ENCODE data around the gene CDH24. TPM values are rescaled to one million over a fixed set of nuclear protein-coding genes. Genes with fewer than 3 reads are reported as not detected.

CDH24 gene
- polyA plus RNA-seq, 3 donors, result 13.3 to 18.0 (median 14.0) TPM

GRCh38 chr14:23091294-23092225 lies 34.2 kb upstream of the CDH24 start:
- DNase-seq (ENCODE audit: low read depth in 3 of 3, low spot score in 2 of 3), result no peak

- no peak for DNase-seq (ENCODE audit: low read depth in 3 of 3, low spot score in 2 of 3)
Measured at GRCh38 chr14:23090254-23090636, 32.9 kb upstream of the CDH24 start.

GRCh38 chr14:23089498-23090253 lies 32.4 kb upstream of the CDH24 start:
- no peak for DNase-seq (ENCODE audit: low read depth in 3 of 3, low spot score in 2 of 3)

- no peak for DNase-seq (ENCODE audit: low read depth in 3 of 3, low spot score in 2 of 3)
Measured at GRCh38 chr14:23086565-23086964, 29.2 kb upstream of the CDH24 start.

- DNase-seq (ENCODE audit: low read depth in 3 of 3, low spot score in 2 of 3), result no peak
Measured at GRCh38 chr14:23085458-23085857, 28.1 kb upstream of the CDH24 start.

GRCh38 chr14:23080474-23080873 lies 23.2 kb upstream of the CDH24 start:
- DNase-seq (ENCODE audit: low read depth in 3 of 3, low spot score in 2 of 3), result no peak

GRCh38 chr14:23079716-23080115 lies 22.4 kb upstream of the CDH24 start:
- no peak for DNase-seq (ENCODE audit: low read depth in 3 of 3, low spot score in 2 of 3)

- DNase-seq (ENCODE audit: low read depth in 3 of 3, low spot score in 2 of 3), result no peak
Measured at GRCh38 chr14:23078692-23079116, 21.4 kb upstream of the CDH24 start.

GRCh38 chr14:23077962-23078361 lies 20.6 kb upstream of the CDH24 start:
- no peak for DNase-seq (ENCODE audit: low read depth in 3 of 3, low spot score in 2 of 3)

GRCh38 chr14:23076785-23077408 lies 19.6 kb upstream of the CDH24 start:
- no peak for DNase-seq (ENCODE audit: low read depth in 3 of 3, low spot score in 2 of 3)

- no peak for DNase-seq (ENCODE audit: low read depth in 3 of 3, low spot score in 2 of 3)
Measured at GRCh38 chr14:23074906-23075305, 17.6 kb upstream of the CDH24 start.

GRCh38 chr14:23071921-23072539 lies 14.7 kb upstream of the CDH24 start:
- DNase-seq (ENCODE audit: low read depth in 3 of 3, low spot score in 2 of 3), result no peak

- DNase-seq (ENCODE audit: low read depth in 3 of 3, low spot score in 2 of 3), result peak; percentile 65 to 81 (median 80)
Measured at GRCh38 chr14:23071244-23071920, 14.1 kb upstream of the CDH24 start.

GRCh38 chr14:23070262-23071129 lies 13.2 kb upstream of the CDH24 start:
- DNase-seq (ENCODE audit: low read depth in 3 of 3, low spot score in 2 of 3), result no peak

GRCh38 chr14:23069413-23069806 lies 12.1 kb upstream of the CDH24 start:
- DNase-seq (ENCODE audit: low read depth in 3 of 3, low spot score in 2 of 3), result no peak

- DNase-seq (ENCODE audit: low read depth in 3 of 3, low spot score in 2 of 3), result peak; percentile 84 to 89 (median 87)
Measured at GRCh38 chr14:23068789-23069412, 11.6 kb upstream of the CDH24 start.

GRCh38 chr14:23067847-23068788 lies 10.8 kb upstream of the CDH24 start:
- no peak for DNase-seq (ENCODE audit: low read depth in 3 of 3, low spot score in 2 of 3)

All from right renal cortex interstitium (tissue), 3 donors.